ENCODE measurements around the gene RAD23B.
"Not testable (repeated sequence)": the region's sequence is repeated elsewhere in the genome, so short reads cannot be mapped to it uniquely, and the experiment has no call there.

RAD23B gene
- total RNA-seq, result 160 reads per million, percentile 90 among the genes with 10 or more reads in this experiment

DNA sequence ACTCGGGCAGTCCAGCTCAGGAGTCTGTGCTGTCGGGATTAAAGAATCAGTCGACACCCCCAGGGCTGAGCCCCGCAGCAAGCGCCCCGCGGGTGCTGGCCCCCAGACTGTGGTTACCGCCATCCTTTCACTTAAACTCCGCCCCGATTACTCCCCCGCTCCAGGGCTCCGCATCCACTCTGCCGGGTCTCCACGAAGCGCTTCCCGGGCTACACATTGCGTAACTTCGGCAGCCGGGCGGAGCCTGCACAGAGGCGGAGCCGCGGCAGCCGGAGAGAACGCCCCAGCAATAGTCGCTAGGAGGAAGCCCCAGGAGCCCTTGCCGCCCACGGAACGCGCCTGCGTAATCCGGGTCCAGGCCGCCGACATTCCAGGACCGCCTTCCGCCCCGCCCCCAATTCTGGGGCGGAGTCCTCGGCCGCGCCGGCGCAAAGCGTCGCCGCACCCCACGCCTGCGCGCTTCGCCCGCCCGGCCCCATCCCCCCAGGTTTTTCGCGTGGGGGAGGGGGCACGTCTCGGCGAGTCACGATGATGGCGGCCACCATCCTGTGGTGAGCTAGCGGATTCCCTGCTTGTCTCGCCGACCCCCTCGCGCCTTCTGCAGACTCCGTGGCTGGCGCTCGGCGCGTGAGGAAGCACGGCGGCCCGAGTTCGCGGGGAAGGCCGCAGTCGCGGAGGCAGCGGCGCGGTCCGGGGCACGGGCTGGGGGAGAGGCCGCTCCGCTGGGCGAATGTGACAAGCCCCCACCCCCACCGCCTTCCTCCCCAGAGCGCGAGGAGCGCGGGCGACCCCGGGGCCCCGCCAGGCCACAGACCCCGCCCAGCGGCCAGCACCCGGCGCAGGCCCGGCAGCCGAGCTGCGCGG is at the start of gene RAD23B:
Gene RAD23B, plus strand, starts transcription at position 521 of the 864 bp plus-strand sequence. CDS start 351 bp downstream, outside the sequence.
- peak; percentile 97 for DNase-seq

DNA sequence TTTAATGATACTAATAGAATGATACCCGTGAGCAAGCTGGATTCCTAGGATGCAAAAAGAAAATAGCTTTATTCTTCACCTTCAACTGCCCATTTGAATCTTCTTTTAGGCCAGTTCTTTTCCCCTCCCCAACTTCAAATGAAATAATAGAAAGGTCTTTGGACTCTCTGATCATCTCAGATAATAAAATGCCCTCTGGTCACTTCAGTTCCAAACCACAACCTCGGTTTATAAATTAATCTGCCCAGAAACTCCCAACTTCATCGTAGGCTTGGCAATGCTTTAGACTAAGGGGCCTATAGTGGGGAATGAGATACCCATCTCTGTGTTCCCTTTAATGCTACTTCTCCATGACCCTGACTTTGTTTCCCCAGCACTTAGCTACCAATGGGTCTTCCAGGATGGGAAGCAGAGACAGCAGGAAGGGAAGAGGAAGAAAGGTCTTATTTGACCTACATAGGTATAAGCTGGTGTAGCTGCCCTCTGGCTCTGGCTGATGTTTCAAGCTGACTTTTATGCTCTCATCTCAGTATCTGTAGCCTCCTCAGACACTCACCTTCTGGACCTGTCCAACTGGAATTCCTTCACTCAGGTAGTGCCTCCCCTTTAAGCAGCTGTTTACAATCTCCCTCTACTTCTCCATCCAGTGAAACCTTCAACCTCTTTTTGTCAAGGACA is 47.2 kb upstream of the RAD23B start:
- DNase-seq, result no peak

- DNase-seq, result no peak
Observed at GRCh38 chr9:107237873-107238272, 45.2 kb upstream of the RAD23B start.

- DNase-seq, result no peak
Observed at GRCh38 chr9:107239474-107239873, 43.6 kb upstream of the RAD23B start.

- no peak for DNase-seq
Observed at GRCh38 chr9:107240260-107240659, 42.8 kb upstream of the RAD23B start.

DNA sequence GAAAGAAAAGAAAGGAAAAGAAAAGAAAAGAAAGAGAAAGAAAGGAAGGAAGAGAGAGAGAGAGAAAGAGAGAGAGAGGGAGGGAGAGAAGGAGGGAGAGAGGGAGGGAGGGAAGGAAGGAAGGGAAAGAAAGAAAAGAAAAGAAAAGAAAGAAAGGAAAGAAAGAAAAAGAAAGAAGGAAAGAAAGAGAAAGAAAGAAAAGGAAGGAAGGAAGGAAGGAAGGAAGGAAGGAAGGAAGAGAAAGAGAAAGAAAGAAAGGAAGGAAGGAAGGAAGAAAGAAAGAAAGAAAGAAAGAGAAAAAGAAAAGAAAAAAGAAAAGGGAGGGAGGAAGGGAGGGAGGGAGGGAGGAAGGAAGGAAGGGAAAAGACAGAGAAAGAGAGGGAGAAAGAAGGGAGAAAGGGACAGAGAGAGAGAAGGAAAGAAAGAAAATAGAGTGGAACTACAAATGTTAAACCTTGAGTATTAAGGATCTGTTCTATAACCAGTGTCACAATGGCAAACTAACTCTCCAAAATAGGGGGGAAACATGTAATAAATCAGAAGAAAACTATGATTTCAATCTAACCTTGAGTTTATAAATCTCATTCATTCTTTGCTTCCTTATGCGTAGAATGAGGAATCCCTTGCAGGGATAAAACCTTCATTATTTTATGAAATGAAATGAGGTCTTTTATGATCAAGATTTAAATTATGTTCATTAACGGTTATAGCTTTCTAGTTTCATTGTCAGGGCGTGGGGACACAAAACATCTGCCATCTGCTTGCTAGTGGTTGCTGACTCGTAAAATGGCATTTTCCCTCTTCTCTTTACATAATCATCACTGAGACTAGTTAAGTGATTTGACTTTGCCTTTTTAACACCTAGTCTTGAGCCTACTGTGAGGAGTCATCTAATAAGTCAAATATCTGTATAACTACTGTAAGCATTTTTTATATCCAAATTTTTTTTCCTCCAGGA is 40.7 kb upstream of the RAD23B start:
- no peak for DNase-seq

DNA sequence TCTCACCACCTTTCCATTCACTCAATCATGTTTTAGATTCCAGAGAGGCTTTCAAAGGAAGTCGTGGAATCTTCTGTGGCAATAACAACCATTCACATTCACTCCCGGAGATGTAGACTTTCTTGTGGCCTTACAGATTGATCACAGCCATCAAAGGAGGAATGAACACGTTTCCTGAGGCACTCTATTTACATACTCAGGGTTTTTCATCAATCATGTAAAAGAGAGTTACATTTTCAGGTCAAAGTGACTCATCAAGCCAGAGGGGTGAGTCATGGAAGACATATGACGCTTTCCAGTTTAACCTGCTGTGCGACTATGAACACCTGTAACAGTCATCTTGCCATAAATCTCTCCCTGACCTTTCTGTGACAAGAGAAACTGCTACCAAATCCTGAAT is 39.3 kb upstream of the RAD23B start:
- DNase-seq, result no peak

DNA sequence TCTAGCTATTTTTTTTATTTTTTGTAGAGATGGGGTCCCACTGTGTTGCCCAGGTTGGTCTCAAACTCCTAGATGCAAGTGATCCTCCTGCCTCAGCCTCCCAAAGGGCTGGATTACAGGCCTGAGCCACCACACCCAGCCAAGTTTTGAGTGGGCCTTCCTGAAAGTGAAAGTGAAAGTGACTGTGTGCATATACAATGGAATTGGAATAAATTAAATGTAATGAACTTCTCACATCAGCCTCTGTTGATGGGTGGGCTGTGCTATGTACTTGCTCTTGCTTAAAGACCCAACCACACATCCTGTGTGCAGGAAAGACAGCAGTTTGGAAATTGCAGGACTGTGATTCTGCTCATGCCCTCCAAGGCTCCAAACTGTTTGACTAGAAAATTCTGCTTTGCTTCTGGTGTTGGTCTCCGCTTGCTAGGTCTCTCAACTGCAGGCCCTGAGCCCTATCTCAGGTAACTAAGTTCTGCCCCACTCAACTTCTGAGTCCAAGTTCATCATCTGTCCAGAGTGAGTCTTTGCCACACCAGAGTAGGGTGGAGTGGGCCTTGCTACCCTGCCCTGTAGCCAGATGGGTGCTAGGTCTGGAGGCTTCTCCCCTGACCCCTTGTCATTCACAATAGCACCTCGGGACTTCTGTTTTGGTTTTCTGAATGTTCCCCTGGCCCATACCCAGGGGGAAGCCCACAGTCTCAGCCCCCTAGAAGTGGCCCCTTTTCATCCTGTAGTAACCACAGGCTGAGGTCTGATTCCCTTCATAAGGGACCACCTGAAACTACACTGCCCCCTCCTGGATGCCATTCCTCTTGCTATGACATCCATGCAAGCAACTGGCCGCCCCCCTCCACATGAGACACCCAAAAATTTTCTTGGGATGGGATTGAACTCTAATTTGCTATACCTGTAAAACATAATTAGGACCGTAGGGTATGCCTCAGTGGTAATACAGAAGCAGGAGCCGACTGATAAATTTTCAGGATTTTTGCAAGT is 36.5 kb upstream of the RAD23B start:
- DNase-seq, result no peak

DNA sequence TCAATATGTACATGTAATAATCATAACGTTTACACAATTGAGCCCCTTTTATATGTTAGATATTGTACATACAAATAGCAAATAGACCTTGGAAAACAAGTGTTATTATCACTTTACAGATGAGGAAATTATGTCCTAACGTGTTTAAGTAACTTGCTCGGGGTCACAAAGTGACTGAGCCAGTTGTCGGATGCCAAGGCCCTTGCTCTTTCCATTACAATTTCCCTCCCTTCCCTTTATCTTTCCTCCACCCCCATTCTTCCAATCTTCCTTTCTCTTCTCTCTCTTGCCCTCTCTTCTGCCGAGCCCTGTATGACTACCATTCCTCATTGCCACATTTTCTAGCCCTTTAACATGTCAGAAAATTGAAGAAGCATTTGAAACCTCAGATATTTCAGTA is 34.4 kb upstream of the RAD23B start:
- DNase-seq, result no peak

DNA sequence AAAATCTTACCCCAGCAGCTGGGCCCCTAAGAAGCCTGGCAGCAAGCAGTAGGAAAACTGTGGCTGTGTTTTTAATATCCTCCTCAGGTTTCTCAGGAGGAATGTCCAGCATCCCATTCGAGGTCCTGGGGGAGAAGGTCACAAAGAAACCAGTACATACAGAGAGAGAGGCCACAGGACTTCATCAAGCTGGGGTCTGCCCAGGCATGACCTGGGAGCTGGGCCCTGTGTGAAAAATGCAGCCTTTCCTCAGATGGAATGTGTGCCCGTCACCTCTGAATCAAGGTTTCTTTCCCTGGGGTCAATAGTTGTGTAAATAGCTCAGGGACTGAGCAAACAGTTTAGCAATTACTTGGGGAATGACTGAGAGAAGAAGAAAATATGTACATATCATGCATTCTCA is 33.9 kb upstream of the RAD23B start:
- DNase-seq, result no peak

- DNase-seq, result no peak
Observed at GRCh38 chr9:107249665-107250285, 33.3 kb upstream of the RAD23B start.

GRCh38 chr9:107251756-107252322 is 31.2 kb upstream of the RAD23B start:
- no peak for DNase-seq

GRCh38 chr9:107258919-107259318 is 24.2 kb upstream of the RAD23B start:
- no peak for DNase-seq

GRCh38 chr9:107259751-107260313 is 23.2 kb upstream of the RAD23B start:
- DNase-seq, result not testable (repeated sequence)

DNA sequence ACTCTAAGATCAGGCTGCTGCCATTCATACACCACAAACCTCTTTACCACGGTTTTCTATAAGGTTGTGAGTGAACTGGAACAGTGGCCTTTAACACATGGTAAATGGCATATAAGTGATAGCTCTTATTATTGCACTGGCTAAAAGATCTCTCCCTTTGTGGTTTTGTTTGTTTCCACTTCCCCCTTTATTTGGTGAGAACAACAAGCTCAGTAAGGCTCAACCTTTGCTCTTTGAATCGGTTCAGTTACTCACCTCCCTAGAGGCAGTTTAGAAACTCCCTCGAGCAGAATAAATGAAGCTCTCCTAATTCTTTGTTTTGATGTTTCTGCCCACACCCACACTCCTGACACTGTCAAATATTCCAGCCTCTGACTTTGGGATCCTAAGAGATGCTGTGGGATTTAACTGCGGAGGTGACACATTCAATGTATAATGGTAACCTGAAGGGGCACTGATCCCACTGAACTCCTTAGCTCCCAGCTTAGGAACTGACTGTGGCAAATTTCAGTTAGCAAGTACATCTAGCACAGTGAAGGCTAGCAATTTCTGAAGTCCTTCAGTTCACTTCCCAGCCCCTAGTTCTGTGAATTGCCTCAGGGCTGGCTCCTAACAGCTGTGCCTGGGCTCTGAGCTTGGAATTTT is 22.5 kb upstream of the RAD23B start:
- DNase-seq, result no peak

GRCh38 chr9:107261106-107261505 is 22.0 kb upstream of the RAD23B start:
- DNase-seq, result no peak

DNA sequence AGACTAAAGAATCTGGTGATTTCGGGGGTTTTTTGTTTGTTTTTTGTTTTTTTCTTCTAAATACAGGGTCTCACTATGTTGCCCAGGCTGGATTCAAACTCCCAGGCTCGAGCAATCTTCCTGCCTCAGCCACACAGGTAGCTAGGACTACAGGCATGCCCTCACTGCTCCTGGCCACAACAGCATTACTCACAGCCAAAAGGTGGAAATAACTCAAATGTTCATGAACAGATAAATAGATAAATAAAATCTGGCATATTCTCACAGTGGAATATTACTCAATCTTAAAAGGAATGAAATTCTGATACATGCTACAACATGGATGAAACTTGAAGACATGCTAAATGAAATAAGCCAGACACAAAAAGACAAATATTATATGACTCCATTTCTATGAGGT is 19.8 kb upstream of the RAD23B start:
- DNase-seq, result no peak

- DNase-seq, result no peak
Observed at GRCh38 chr9:107266624-107267368, 16.3 kb upstream of the RAD23B start.

GRCh38 chr9:107268560-107268959 is 14.5 kb upstream of the RAD23B start:
- no peak for DNase-seq

Measured in effector CD4-positive, alpha-beta T cell (primary cell).